Measurements from ENCODE around the gene HSPA8.

DNA sequence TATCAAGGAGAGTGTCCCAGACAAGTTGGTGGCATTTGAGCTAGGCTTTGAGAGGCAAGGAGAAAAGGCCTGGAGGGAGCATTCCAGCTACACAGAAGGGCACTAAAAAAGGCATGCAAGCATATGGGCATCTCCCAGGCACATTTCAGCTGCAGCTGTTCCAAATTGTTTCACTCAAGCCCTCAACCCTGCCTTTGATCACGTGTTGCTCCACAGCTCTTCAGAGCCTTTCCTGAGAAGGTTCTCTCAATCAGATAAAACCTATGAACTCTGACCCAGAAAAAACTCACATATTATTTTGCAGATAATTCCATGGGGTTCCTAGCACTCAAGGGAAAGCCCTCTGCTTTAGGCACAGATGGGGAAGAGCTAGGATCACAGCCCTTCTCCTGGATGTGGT is 24.4 kb upstream of the HSPA8 start:
- no peak for TF ChIP-seq GABPA (IDR thresholded peaks at IDR 0.05; ENCODE audit: low read depth)
- TF ChIP-seq CBX5 (IDR thresholded peaks at IDR 0.05; ENCODE audit: low read depth): no peak
- TF ChIP-seq, protein P1, sequence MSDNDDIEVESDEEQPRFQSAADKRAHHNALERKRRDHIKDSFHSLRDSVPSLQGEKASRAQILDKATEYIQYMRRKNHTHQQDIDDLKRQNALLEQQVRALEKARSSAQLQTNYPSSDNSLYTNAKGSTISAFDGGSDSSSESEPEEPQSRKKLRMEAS (IDR thresholded peaks at IDR 0.05; ENCODE audit: low read depth, low read length): no peak
- no peak for TF ChIP-seq YY1 (IDR thresholded peaks at IDR 0.05; ENCODE audit: low read depth, low read length)

All from GM12878 (cell line).